GM19397 (cell line): Measurements from ENCODE around the gene PITPNB.

Experiments
- ATAC-seq: cut with Tn5 transposase; IDR thresholded peaks from one replicate; pipeline ENCODE4 v1.9.1; 2021; ENCODE audit warnings: mild to moderate bottlenecking, moderate library complexity; ENCODE audit not compliant: unreplicated experiment

The PITPNB gene

DNA sequence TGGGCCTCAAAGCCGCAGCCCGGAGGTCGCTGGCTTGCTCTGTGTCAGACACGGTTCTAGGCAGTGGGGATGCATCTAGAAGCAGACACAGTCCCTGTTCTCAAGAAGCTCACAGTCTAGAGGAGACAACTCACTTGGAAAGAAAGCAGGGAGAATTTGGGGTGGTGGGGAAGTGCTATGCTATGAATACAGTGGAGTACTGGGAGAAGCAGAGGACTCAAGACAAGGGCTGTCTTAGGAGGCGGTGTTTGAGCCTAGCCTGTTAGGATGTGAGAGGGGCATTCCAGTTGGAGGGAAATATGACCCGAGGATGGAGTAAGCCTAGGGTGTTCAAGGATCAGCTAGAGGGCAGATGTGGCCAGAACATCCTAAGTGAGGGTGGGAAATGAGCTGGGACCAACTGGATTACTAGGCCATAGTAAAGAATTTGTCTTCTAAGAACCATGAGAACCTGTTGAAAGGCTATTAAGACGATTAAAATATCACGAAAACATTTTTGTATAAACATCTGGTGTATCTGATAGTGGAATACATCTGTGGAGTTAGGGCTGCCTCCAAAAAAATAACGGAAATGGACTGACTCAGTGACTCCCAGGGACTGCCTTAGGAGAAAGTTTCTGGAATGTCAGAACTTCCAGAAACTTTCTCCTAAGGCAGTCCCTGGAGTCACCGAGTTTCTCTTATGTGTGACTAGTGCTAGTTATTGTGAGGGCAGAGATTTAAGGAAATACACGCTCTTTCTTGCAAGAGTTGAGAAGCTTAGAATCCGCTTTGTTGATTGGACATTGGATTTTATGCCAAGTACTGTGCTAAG lies 1.1 kb upstream of the PITPNB start:
- ATAC-seq = peak; percentile 30

DNA sequence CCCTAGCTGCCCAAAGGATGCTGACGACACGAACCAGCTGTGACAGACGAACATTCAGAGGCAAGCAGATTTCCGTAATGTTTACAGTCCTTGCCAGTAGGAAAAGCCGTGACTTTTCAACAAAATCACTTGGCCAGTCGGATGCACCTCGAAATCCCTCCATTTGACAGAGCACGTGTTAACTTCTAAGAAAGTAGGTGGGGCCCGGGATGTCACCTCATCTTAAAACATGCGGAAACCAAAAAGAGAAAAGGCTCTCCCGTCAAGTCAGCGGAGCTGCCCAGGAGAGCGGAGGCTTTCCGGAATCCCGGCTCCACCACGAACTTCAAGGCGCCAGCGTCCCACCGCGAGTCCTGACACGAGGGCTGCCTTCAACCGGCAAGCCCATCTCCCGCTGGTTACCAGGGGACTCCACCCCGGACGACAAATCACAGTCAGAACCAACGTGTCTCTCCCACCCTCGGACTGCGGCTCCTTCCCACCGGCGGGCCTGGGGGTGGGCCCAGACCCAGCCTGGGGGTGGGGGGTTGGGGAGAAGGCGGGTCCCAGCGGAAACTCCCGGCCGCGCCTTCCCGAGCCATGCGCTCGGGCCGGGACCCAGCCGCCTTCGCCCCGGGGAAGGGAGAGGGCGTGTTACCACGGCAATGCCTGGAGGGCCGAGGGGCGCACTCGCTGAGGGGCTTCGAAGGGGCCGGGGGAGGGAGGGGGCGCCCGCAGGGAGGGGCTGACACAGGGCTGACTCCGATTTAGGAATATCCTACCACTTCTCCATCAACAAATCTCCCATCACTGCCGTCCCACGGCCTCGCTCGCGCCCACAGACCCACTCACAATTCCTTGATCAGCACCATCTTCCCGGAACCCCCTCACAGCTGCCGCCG lies 475 bp downstream of the PITPNB start:
- ATAC-seq = peak; percentile 25

DNA sequence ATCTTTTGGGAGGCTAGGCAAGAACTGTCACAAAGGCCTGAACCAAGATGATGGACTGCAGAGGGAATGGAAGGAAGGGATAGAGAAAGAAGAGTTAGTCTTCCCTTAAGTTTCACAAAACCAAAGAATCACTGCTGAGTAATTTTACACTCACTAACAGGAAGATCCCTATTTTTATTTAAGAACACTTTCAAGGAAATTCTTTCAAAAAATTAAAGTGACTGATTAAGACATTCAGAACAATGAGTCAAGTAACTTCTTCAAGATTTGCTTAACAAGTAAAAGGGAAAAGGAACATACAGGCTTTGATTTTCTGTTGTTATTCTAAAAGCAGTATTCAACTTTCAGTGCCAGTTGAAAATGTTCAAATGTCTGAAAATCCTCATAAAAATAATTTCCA lies 3.1 kb downstream of the PITPNB start:
- ATAC-seq = no peak

DNA sequence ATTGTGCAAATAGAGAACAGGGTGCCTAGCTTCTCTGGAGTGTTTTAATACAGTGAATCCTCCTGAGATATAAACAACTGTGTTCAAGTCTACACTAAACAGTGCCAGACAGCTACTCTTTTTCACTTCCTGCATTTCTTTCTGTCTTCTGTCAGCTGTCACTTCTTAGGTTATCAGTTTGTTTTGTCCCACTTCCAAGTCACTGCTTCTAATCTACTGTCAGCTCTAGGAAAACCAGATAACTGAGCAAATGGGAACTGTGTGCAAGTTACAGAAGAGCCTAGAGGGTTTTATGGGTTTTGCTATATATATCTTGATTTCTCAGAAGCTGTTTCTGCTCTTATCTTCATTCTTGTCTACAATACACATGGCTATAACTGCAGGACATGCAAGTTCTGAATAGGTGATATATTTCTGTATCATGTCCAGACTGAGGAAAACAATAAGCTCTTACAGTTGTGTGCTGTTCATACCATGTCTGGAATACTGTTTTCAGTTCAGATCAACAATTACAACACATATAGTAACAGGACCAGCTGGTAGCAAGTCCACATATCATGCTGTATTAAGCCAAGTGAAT lies 5.8 kb downstream of the PITPNB start:
- no peak for ATAC-seq

DNA sequence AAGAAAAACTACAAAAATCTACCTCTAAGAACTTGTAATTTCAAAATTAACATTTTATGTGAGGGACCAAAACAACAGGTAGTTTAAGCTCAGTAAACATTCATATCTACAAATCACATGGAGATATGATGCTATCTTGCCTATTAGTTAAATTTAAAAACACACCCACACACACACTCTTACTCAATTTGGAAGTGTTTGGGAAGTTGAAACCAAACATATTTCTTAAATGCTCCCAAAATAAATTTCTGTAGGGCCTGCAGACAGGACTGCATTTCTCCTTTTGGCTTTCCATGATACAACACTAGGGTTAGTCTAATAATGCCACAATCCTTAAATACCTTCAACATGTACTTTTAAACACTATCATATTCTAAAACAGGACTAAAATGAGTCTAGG lies 7.0 kb downstream of the PITPNB start:
- ATAC-seq = no peak

DNA sequence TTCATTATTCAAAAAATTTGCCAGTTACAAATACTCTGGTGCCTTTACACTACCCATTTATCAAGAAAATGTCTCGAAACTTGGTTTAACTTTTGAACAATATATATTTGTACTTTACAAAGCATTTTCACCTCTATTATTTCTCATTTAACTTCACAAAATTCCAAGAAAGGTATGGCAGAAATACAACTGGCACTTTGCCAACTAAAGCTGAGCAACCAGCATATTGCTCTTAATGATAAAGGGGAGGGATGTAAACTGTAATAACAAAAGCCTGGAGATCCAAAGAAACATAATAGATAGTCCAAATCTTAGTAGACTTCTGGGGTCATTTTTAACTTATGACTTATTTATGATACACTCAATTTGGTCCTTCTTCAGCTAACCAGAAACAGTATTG lies 7.7 kb downstream of the PITPNB start:
- no peak for ATAC-seq

DNA sequence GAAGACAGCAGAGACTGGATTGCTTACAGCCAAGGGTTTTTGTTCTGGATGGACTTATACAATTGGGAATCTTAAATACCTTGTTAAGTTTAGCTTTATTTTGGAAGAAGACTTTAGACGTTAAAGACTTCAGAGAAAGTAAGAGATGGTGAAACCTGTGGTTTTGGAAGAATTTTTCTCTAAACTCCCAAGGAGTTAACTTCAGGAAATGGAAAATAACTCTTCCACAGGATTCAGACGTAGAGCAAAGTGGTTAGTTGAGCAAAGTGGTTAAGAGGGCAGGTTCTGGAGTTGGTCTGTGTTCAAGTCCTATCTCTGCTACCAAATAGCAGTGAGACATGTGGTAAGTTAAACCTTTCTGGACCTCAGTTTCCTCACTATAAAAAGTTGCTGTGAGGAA lies 12.8 kb downstream of the PITPNB start:
- no peak for ATAC-seq

DNA sequence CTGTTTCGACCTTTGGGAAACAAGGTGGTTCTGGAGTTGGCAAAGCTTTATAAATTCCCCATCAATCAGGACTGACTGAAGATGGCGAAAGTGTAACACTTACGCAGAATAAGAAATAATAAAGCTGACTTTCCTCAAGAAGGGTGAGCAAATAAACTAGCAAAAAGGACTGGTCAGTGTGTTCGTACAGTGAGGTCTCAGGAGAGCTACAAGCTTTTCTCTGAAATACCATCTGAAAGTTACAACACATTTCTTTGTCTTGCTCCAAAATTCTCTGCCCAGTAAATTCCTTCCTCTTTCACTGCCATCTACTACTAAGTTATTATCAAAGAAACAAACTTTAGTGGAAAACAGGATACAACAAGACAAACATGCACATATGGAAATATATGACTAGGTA lies 13.4 kb downstream of the PITPNB start:
- ATAC-seq = no peak

DNA sequence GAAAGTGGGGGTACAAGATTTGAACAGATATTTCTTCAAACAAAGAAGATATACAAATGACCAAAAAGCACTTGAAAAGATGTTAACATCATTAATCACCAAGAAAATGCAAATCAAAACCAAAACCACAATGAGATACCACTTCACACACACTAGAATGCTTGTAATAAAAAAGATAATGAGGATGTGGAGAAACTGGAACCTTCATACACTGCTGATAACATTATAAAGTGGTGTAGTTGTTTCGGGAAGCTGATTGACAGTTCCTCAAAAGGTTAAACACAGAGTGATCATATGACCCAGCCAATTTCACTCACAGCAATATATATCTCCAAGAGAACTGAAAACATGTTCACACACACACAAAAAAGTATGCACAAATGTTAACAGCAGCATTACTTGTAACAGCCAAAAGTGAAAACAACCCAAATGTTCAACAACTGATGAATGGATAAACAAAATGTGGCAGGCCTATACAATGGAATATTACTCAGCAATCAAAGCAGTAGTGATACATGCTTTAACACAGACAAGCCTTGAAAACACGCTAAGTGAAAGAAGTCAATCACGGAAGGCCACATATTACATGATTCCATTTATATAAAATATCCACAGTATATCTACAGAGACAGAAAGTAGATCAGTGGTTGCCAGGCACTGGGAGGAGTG lies 15.1 kb downstream of the PITPNB start:
- no peak for ATAC-seq

DNA sequence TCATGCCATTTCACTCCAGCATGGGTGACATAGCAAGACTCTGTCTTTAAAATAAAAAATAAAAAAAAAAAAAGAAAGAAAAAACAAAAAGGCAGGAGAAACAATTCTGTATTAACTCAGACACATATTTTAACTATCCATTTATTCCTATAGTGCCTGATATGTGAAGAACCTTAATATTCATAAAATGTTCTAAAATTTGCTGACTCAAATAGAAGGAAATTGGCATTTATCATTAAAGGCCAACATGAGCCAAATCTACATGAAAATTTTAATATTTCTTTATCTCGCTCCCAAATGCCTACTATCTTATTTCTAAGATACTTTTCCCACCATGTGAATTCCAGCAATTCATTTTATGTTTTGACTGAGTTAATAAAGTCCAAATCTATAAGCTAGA lies 18.9 kb downstream of the PITPNB start:
- no peak for ATAC-seq

DNA sequence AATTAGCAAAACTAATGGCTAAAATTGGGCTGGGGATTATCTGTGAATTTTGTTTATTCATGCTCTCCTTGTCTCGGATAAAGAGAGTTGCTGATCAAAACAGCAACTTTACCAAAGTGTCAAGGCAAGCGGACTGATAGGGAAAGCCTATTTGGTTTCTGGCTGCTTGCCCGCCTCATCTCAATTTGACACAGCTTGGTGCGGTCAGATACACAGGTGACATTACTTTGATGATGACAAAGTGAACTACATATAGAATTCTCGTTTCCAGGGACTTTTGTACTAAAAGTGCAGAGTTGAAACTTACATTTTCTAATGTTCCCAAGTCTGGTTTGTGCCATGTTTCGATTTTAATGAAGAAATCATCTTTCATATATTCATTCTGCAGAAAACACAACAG lies 22.8 kb downstream of the PITPNB start:
- ATAC-seq = peak; percentile 29

DNA sequence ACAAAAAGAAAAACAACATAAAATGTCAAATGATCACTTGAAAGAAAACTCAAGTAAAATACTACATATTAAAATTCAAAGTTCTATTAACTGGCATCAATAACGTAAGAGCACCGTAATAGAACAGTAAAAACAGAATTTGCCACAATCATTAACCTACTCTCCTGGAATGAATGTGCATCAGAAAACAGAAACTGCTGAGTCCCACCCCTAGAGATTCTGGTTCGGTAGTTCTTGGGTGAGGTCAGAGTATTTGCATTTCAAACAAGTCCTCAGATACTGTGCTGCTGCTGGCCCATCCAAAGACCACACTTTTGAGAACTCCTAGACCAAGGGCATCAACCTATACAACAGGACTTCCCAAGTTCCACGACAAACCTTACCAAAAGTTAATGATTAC lies 23.5 kb downstream of the PITPNB start:
- ATAC-seq = peak; percentile 86

DNA sequence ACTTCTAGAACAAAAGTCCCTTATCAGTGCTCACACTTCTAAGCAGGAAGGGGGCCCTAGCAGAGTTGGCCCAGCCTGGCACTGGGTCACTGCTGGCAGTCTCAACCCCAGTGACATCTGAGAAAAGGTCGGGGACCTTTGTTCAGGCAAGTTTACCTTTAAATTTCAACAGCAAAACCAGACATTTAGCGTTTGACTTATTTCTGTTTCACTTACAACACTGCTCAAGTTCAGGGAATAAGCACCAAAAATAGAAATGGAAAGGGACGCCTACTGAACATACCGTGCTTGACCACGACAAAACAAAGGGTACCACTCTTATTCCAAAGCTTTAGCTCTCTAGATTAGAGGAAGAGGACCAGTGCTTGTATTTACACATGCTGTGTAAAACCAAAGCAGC lies 26.2 kb downstream of the PITPNB start:
- no peak for ATAC-seq

DNA sequence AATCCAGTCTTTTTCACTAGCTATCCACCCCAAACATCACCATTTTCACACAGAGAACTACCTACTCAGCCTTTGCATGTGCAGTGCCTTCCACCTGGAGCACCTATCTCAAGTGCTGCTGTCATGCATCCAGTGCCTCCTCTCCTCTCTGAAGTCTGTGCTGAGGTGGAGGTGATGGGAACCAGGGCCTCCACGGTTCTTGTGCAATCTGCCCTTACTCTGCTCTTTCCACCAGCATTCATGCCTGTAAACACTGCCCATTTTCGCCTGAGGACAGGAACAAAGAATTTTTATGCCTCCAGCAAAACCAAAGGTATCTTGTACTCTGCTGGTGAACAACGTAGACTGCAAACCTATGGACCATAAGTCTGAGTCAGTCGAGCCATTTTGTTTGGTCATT lies 27.0 kb downstream of the PITPNB start:
- no peak for ATAC-seq

DNA sequence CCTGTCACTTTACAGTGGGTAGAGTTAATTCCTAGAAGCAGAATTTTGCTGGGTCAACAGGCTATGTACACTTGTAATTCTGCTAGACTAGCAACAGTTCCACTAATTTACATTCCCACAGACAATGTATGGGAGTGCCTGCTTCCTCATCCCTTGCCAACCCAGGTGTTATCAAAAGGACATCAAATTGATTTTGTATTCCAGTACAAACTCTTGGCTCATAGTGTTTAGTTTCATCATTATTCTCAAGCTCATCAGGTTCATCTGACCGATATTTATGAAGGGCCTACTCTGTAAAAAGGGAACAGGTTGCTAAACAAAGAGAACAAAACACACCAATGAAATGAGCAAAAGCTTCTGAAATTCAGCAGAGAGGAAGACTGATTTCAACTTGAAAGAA lies 30.7 kb downstream of the PITPNB start:
- ATAC-seq = no peak

DNA sequence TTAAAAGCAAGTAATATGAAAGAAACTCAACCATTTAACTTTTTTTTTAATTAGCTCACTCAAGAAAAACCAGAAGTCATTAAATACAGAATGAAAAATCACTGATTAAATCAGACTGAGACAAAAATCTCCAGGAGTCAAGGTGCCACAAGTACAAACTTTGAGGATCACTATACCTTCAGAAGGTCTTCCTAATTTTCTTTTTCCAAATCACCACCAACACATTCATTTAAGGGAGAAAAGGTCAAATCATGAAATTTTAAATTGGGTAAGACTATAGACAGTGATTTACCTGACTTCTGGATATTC lies 32.3 kb downstream of the PITPNB start:
- ATAC-seq = no peak

DNA sequence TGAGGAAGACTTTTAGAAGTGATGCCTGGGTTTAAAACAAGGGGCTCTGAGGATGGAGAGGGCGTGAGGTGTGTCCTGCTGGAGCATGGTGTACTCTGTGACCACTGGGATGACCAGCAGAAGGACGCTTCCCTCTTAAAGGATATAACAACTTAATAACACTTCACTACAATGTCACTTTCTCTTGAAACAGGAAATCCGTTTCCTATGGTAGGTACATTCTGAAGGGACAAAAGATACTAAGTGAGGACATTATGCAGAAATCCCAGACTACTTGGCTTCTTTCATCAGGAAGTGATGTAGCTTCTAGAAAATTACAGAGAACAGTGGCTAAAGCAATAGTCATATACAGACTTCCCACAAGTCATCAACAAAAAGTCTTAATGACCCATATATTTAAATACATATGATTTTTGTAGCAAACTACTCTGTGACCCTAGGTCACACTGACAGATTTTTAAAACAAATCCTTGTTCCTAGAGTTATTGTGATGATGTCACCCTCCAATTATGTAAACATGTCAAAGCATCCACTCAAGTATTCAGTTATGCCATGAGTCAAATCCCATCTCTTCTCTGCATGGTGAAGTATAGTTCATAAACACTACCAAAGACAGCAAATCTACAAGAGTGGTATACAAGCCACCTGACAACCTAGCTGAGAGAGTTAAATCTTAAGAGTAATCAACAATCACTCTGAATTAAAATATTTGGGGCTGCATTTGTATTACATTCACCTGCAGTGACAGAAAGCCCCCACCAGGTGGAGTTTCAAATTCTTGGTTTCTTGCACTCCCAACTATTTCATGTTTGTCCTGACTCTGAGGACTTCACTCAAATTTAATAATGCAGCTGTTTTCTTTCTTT lies 32.8 kb downstream of the PITPNB start:
- no peak for ATAC-seq

DNA sequence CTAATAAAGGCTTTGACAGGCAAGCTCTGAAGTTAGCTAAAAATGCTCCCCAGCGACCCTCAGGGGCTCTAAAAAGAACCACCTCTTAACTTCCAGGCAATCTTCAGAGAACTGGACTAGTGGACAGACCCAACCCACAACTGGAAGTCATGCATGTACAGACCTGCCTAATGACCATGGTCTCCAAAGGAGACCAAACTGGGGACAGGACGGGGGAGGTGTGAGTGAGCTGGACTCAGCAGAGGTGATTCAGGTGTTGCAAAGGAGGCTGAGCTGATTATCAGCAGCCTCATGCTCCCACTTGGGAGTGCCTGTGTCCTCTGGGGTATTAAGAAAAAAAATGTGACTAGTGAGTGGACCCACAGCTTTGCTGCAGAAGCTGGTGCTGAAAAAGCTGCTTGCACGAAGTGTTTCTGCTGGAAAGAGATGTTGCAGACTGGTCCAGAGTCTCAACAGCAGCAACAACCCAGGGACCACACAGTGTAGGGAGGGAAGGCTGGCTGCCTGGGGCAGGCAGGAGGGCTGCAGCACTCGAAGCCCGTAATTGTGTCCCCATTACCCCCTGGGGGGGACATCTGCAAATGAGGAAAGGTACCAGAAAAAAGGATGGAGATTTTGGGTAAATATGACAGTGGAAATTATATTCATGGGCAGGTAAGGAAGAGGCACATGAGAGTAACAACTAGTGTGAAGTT lies 35.3 kb downstream of the PITPNB start:
- ATAC-seq = no peak

DNA sequence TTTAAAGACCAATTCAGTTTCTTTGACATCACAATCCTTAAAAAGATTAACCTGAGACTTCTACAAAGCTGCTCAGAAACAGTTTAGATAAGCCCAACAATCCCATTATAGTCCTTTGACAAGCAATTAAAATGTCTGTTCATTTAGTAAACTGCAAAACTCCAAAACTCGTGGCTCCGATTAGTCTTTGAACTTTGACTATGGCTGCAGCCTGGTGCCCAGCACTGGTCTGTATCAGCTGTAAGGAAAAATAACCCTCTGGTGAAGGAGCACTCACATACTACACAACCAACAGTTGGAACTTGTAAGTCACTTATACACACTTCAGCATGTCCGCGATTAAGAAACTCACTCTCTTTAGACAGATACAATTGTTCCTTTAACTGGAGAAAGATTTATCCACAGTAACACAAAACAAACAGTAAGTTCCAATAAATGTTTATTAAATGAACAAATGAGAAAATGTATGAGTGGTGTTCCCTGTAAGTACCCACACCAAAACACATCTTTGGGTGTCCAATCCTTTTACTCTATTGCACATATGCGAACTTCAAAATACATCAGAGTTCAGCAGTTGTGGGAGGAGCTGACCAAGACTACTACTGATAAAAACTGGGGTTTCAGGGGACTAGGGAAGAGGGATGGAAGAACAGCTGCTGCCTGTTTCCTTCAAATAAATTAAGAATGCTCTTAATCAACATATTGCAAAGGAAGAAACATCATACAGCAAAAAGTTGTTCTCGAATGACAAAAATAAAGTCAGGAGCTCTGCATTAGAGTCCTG lies 36.4 kb downstream of the PITPNB start:
- no peak for ATAC-seq
